HG03469 (cell line): ENCODE results near the gene HTR4.

ENCODE experiments used
- ATAC-seq: cut with Tn5 transposase; IDR thresholded peaks from one replicate; pipeline ENCODE4 v1.9.1; 2021; ENCODE audit warnings: mild to moderate bottlenecking, moderate library complexity, moderate number of reproducible peaks; ENCODE audit not compliant: unreplicated experiment

The HTR4 gene

GRCh38 chr5:148619484-148619883 lies 34.8 kb downstream of the HTR4 start:
- no peak for ATAC-seq

- ATAC-seq = no peak
Measured at GRCh38 chr5:148615644-148616275, 38.6 kb downstream of the HTR4 start.

GRCh38 chr5:148607406-148607805 lies 46.9 kb downstream of the HTR4 start:
- ATAC-seq = no peak

GRCh38 chr5:148606296-148606695 lies 48.0 kb downstream of the HTR4 start:
- ATAC-seq = no peak

GRCh38 chr5:148599187-148599586 lies 55.1 kb downstream of the HTR4 start:
- ATAC-seq = no peak

- ATAC-seq = no peak
Measured at GRCh38 chr5:148595697-148596096, 58.6 kb downstream of the HTR4 start.

- no peak for ATAC-seq
Measured at GRCh38 chr5:148586796-148587195, 67.5 kb downstream of the HTR4 start.

- no peak for ATAC-seq
Measured at GRCh38 chr5:148585988-148586387, 68.3 kb downstream of the HTR4 start.

- ATAC-seq = no peak
Measured at GRCh38 chr5:148584103-148584502, 70.2 kb downstream of the HTR4 start.

GRCh38 chr5:148583421-148583965 lies 70.8 kb downstream of the HTR4 start:
- ATAC-seq = no peak

GRCh38 chr5:148574167-148574566 lies 80.2 kb downstream of the HTR4 start:
- no peak for ATAC-seq

- ATAC-seq = no peak
Measured at GRCh38 chr5:148573374-148573773, 81.0 kb downstream of the HTR4 start.

GRCh38 chr5:148569948-148570347 lies 84.4 kb downstream of the HTR4 start:
- ATAC-seq = no peak

- ATAC-seq = no peak
Measured at GRCh38 chr5:148565148-148565547, 89.2 kb downstream of the HTR4 start.

GRCh38 chr5:148563021-148563420 lies 91.3 kb downstream of the HTR4 start:
- no peak for ATAC-seq

- ATAC-seq = no peak
Measured at GRCh38 chr5:148561801-148562311, 92.5 kb downstream of the HTR4 start.

- ATAC-seq = no peak
Measured at GRCh38 chr5:148559461-148559860, 94.9 kb downstream of the HTR4 start.

- ATAC-seq = no peak
Measured at GRCh38 chr5:148558892-148559291, 95.4 kb downstream of the HTR4 start.

GRCh38 chr5:148556835-148557234 lies 97.5 kb downstream of the HTR4 start:
- no peak for ATAC-seq

- no peak for ATAC-seq
Measured at GRCh38 chr5:148554621-148555020, 99.7 kb downstream of the HTR4 start.

- no peak for ATAC-seq
Measured at GRCh38 chr5:148543727-148544126, 110.6 kb downstream of the HTR4 start.

GRCh38 chr5:148542812-148543211 lies 111.5 kb downstream of the HTR4 start:
- no peak for ATAC-seq
